SK-N-MC (cell line): ENCODE measurements around the gene PPT2.

Experiments
- EZH2 ChIP-seq: fragments of 200-600 bp; sonication (generic); IDR thresholded peaks from one replicate; pipeline ENCODE4 v1.6.1; 2017; ENCODE audit warnings: antibody characterized with exemption
- FOXP2 ChIP-seq: optimal IDR thresholded peaks from 2 replicates; pipeline ENCODE3; 2011; ENCODE audit warnings: mild to moderate bottlenecking, moderate library complexity; ENCODE audit not compliant: insufficient read depth; ENCODE audit errors: extremely low read length, control extremely low read depth
- POLR2AphosphoS5 ChIP-seq: IDR thresholded peaks from 2 replicates; pipeline ENCODE4 v1.6.1; 2012; ENCODE audit warnings: mild to moderate bottlenecking, low read depth, low read length, borderline replicate concordance

GRCh38 chr6:32190911-32191677 lies 37.2 kb downstream of the PPT2 start:
- no peak for TF ChIP-seq POLR2AphosphoS5
- no peak for TF ChIP-seq EZH2
- no peak for TF ChIP-seq FOXP2
